Type B pancreatic cell (in vitro differentiated cells): Measurements from ENCODE around the gene RALGAPB. TPM values are rescaled to one million over a fixed set of nuclear protein-coding genes. Genes with fewer than 3 reads are reported as not detected.
"Not testable (repeated sequence)": the region's sequence is repeated elsewhere in the genome, so short reads cannot be mapped to it uniquely, and the experiment has no call there.

Experiments
- DNase-seq: peaks from one replicate; pipeline ENCODE4 v3.0.0; 2021; ENCODE audit warnings: mixed read lengths; ENCODE audit not compliant: unreplicated experiment; ENCODE audit errors: extremely low spot score
- H3K27ac Mint-ChIP-seq: 2 replicates; pipeline ENCODE4 v1.8.0; 2021; ENCODE audit warnings: mild to moderate bottlenecking, mixed read lengths
- H3K27me3 Mint-ChIP-seq: 2 replicates; pipeline ENCODE4 v1.8.0; 2021; ENCODE audit warnings: mixed read lengths
- H3K36me3 Mint-ChIP-seq: 2 replicates; pipeline ENCODE4 v1.8.0; 2021; ENCODE audit warnings: mixed read lengths
- H3K4me1 Mint-ChIP-seq: one replicate; pipeline ENCODE4 v1.8.0; 2021; ENCODE audit warnings: mixed read lengths; ENCODE audit not compliant: unreplicated experiment
- H3K4me3 Mint-ChIP-seq: 2 replicates; pipeline ENCODE4 v1.8.0; 2021; ENCODE audit warnings: mild to moderate bottlenecking, mixed read lengths
- H3K9me3 Mint-ChIP-seq: 2 replicates; pipeline ENCODE4 v1.8.0; 2021; ENCODE audit warnings: mixed read lengths
- total RNA-seq: library from RNA; stranded (reverse); gene quantifications from 2 replicates; pipeline ENCODE4 v1.2.1, GENCODE V29; 2021; ENCODE audit warnings: low replicate concordance
- TF ChIP-seq, protein P1 (sequence below): fragments of 200-600 bp; sonication (generic); conservative IDR thresholded peaks from 2 replicates; pipeline ENCODE4 v1.5.0; 2021; ENCODE audit warnings: antibody characterized with exemption, mild to moderate bottlenecking

The RALGAPB gene
- total RNA-seq, 1 donor from 2014 or later, result 38.2 TPM

DNA sequence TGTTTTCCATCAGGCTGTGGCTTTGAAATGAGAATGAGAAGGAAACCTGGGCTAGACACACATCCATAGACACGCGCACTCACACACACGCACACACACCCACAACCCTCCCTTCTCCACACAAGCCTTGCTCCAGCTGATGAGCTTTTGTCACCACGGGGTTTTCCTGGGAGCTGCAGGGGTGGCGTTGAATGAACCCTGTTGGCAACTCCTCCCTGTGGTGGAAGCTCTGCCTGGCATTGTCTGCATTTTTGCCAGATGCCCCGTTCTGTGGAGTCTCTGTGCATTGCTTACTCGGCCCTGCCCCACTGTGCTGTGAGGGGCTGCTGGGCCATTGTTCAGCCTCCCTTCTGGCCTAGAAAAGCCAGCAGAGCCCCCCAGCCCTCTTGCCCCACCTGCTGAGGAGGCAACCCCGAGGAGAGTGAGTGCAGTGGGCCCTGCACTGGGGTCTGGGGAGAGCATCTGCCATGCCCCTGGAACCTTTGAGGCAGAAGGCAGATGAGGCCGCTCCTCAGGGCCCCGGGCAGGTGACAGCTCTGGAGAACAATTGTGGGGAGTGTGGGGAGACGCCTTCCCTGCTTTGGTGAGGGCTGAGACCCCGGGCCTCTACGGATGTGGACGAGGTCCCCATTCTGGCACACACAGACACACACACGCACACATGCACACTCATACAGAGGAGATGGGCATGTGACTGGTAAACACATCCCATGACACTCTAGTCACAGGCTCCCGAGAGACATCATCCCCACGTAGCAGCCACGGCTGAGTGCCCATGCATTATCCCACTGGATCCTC, 118.2 kb downstream of the RALGAPB start:
- Mint-ChIP-seq H3K27me3 (no peaks in the 10 kb centered on the region), H3K27ac (no peak overlapping the region), H3K4me3 (no peak overlapping the region), H3K9me3 (no peaks in the 10 kb centered on the region), H3K4me1 (no peaks in the 10 kb centered on the region), H3K36me3 (no peaks in the 10 kb centered on the region)
- no peak for DNase-seq
- TF ChIP-seq, protein P1, sequence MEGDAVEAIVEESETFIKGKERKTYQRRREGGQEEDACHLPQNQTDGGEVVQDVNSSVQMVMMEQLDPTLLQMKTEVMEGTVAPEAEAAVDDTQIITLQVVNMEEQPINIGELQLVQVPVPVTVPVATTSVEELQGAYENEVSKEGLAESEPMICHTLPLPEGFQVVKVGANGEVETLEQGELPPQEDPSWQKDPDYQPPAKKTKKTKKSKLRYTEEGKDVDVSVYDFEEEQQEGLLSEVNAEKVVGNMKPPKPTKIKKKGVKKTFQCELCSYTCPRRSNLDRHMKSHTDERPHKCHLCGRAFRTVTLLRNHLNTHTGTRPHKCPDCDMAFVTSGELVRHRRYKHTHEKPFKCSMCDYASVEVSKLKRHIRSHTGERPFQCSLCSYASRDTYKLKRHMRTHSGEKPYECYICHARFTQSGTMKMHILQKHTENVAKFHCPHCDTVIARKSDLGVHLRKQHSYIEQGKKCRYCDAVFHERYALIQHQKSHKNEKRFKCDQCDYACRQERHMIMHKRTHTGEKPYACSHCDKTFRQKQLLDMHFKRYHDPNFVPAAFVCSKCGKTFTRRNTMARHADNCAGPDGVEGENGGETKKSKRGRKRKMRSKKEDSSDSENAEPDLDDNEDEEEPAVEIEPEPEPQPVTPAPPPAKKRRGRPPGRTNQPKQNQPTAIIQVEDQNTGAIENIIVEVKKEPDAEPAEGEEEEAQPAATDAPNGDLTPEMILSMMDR, result no peak

DNA sequence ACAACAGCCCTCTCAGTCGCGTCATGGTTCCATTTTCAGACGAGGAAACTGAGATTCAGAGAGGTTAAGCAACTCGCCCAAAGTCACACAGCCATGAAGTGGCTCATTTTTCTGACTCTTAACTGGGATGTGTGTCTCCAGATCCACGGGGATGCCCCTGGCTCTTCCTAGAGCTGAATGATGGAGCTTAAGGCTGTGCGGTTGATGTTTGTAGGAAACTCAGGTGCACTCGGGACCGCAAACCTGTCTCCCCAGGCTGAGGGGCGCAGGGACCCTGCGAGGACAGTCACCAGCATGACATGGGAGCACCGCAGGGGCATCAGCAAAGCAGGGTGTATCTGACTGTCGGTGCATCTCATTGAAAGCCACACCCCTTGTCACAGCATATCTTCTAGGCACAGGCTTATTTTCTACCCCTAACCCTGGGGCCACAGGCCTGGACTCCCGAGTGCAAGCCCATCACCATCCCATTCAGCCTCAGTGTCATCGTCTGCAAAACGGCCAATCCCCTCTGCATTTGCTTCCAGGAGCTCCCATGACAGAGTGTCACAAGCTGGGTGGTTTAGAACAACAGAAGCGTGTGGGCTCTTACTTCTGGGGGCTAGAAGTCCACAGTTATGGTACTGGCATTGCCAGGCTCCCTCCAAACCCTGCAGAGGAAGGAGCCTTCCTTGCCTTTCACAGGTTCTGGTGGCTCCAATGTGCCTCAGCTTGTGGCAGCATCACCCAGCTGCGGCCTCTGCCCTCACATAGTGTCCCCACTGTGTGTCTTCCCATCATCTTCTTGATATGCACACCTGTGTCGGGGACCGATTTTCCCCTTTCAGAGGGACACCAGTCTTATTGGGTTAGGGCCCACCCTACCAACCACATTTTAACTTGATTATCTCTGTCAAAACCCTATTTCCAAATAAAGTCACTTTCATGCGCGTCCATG, 119.1 kb downstream of the RALGAPB start:
- TF ChIP-seq, protein P1, result no peak
- H3K4me3 Mint-ChIP-seq, result no peak overlapping the region
- DNase-seq, result no peak
- H3K27ac Mint-ChIP-seq, result no peak overlapping the region
- H3K9me3 Mint-ChIP-seq, result no peaks in the 10 kb centered on the region
- no peaks in the 10 kb centered on the region for H3K4me1 Mint-ChIP-seq
- no peaks in the 10 kb centered on the region for H3K36me3 Mint-ChIP-seq
- peaks cover 2% of the 10 kb centered on the region for H3K27me3 Mint-ChIP-seq

DNA sequence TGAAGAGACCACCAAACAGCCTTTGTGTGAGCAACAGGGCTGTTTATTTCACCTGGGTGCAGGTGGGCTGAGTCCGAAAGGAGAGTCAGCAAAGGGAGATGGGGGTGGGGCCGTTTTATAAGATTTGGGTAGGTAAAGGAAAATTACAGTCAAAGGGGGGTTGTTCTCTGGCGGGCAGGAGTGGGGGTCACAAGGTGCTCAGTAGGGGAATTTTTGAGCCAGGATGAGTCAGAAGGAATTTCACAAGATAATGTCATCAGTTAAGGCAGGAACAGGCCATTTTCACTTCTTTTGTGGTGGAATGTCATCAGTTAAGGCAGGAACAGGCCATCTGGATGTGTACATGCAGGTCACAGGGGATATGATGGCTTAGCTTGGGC, 119.8 kb downstream of the RALGAPB start:
- not testable (repeated sequence) for H3K4me1 Mint-ChIP-seq, DNase-seq, H3K9me3 Mint-ChIP-seq, H3K36me3 Mint-ChIP-seq, H3K27ac Mint-ChIP-seq, H3K4me3 Mint-ChIP-seq, H3K27me3 Mint-ChIP-seq

DNA sequence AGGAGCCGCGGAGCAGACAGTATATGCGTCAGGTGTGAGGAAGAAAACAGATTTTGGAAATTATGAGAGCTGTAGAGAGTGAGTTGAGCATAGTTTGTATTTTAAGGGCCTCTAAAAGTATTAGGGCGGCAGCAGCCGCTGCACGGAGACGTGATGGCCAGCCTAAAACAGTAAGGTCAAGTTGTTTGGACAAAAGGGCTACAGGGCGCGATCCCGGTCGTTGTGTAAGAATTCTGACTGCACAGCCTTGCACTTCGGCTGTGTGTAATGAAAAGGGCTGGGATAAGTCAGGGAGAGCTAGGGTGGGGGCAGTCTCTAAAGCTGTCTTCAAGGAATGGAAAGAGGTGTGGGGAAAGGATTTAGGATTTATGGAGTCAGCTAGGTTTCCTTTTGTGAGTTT, 121.6 kb downstream of the RALGAPB start:
- H3K36me3 Mint-ChIP-seq, H3K4me1 Mint-ChIP-seq, H3K27ac Mint-ChIP-seq, H3K4me3 Mint-ChIP-seq, H3K9me3 Mint-ChIP-seq, DNase-seq: not testable (repeated sequence)
- peaks cover 18% of the 10 kb centered on the region for H3K27me3 Mint-ChIP-seq

DNA sequence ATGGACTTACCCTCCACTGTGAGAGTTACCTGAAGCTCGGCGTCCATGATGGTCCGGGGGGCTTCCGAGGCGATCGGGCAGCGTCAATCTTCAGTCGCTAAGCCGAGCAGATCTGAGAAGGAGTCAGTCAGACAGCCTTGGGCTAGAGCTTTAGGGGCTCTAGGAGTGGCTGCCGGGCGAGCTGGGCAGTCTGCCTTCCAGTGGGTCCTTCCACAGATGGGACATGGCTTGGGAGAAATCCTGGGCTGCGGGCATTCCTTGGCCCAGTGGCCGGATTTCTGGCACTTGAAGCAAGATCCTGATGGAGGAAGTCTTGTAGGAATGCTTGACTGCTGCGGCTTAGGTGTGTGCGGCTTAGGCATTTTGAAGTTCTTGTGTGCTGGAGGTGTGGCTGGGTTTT, 123.2 kb downstream of the RALGAPB start:
- H3K4me1 Mint-ChIP-seq, DNase-seq, H3K36me3 Mint-ChIP-seq, H3K4me3 Mint-ChIP-seq, H3K9me3 Mint-ChIP-seq, H3K27ac Mint-ChIP-seq: not testable (repeated sequence)
- peaks cover 28% of the 10 kb centered on the region for H3K27me3 Mint-ChIP-seq

DNA sequence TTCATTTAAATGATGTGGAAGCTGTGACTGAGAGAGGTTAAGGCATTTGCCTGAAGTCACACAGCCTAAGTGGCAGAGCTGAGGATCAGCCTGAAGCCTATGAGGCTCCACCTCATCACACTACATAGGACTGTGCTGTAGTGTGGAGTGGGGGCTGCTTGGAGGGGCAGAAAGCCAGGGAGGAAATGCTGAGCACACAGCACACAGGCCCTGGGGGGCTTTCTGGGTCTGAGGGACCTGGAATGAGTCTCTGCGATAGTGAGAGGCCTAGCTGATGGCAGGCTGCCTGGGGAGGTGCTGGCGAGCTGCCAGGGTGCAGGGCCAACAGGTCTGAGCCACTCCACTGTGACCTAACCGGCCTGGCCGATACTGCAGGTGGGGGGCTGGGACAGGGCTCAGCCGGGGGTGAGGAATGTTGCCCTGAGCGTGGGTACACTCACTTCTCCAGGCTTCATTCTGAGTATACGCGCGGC, 126.8 kb downstream of the RALGAPB start:
- Mint-ChIP-seq H3K36me3 (no peaks in the 10 kb centered on the region), H3K27ac (peak overlapping the region; percentile 48), H3K4me3 (no peak overlapping the region), H3K4me1 (peaks cover 12% of the 10 kb centered on the region), H3K27me3 (peaks cover 57% of the 10 kb centered on the region), H3K9me3 (no peaks in the 10 kb centered on the region)
- TF ChIP-seq, protein P1, result no peak
- no peak for DNase-seq

DNA sequence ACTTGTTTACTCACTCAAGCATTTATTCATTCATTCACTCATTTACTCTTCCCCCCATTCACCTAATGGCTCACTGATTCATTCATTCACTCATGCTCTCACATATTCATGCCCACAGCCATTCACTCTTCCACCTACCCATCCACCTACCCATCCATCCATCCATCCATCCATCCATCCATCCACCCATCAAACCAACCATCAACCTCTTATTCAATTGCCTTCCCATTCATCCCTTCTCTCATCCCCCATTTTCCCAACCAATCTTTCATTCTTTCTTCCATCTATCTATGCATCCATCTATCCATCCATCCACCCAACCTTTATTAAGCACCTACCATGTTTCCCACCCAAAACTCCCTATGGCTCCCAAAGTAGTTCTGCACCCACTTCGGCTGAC, 127.4 kb downstream of the RALGAPB start:
- H3K4me3 Mint-ChIP-seq, result peak overlapping the region; percentile 30
- H3K9me3 Mint-ChIP-seq, result no peaks in the 10 kb centered on the region
- DNase-seq, result no peak
- H3K27me3 Mint-ChIP-seq, result peaks cover 61% of the 10 kb centered on the region
- H3K36me3 Mint-ChIP-seq, result no peaks in the 10 kb centered on the region
- peaks cover 12% of the 10 kb centered on the region for H3K4me1 Mint-ChIP-seq
- H3K27ac Mint-ChIP-seq, result peak overlapping the region; percentile 48
- TF ChIP-seq, protein P1, result no peak
